GM19438 (cell line): Measurements from ENCODE around the gene ZSWIM4.

ENCODE experiments used
- ATAC-seq: cut with Tn5 transposase; IDR thresholded peaks from one replicate; pipeline ENCODE4 v1.9.1; 2021; ENCODE audit warnings: low read depth; ENCODE audit not compliant: unreplicated experiment

ZSWIM4 gene

DNA sequence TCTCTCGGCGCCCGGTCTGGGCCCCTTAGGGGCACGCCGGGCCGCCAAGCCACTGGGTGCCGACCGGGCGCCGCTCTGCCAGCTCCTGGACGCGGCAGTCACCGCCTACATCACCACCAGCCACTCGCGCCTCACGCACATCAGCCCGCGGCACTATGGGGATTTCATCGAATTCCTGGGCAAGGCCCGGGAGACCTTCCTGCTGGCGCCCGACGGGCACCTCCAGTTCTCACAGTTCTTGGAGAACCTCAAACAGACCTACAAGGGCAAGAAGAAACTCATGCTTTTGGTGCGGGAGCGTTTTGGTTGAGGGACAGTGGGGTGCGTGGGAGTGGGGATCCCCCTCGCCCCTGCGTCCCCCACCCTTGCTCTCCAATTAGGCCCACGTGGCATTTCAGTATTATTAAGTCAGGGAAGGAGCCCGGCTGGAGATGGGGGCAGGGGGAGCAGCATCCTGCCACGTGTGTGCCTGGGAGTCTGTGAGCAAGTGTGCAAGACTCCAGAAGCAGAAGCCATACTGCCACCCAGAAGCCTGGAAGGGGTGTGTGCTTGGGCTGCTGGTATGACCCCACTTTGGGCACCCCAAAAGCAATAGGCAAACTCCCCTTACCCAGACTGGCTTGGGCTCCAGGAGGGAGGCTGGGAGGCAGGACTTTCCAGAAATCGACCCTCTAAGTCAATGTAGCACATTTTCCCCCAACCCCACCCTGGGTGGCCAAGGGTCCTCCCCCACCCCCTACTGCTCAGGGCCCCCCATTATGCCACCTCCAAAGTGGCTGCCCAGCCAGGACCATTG lies 35.7 kb downstream of the ZSWIM4 start:
- no peak for ATAC-seq

DNA sequence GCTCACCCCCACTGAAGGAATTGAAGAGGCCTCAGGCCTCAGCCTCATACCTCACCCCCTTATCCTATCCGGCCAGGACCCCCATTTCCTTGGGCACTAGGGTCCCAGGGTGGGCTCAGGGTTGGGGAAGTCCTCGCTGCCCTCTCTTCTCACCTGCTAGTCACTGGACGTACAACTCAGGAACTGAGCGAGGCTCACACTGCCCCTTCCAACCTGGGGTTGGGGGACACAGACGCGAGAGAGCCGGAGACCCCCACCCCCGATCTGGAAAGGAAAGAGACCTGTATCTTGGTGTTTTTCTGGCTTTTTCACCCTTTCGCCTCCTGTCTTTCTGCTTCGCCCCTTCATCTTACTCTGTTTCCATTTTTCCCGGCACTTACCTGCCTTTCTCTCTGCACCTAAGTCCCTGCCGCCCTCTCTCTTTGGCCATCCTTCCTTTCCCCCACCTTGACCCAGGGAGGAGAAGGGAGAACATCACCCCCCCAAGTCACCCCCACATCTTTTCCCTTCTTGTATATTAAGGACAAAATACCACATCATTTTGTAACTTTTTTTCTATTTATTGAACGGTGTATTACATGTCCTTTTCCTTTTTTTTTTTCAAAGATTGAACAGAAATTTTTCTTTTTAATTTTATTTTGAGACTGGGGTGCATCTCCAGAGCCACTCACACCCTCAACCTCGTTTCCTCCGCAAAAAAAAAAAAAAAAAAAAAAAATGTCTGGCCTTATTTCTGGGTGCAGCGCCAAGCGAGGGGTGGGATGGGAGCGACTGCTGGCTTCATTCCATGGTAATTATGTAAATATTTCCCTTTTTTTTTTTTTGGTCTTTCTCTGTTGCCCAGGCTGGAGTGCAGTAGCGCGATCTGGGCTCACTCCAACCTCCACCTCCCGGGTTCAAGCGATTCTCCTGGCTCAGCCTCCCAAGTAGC lies 36.6 kb downstream of the ZSWIM4 start:
- no peak for ATAC-seq

DNA sequence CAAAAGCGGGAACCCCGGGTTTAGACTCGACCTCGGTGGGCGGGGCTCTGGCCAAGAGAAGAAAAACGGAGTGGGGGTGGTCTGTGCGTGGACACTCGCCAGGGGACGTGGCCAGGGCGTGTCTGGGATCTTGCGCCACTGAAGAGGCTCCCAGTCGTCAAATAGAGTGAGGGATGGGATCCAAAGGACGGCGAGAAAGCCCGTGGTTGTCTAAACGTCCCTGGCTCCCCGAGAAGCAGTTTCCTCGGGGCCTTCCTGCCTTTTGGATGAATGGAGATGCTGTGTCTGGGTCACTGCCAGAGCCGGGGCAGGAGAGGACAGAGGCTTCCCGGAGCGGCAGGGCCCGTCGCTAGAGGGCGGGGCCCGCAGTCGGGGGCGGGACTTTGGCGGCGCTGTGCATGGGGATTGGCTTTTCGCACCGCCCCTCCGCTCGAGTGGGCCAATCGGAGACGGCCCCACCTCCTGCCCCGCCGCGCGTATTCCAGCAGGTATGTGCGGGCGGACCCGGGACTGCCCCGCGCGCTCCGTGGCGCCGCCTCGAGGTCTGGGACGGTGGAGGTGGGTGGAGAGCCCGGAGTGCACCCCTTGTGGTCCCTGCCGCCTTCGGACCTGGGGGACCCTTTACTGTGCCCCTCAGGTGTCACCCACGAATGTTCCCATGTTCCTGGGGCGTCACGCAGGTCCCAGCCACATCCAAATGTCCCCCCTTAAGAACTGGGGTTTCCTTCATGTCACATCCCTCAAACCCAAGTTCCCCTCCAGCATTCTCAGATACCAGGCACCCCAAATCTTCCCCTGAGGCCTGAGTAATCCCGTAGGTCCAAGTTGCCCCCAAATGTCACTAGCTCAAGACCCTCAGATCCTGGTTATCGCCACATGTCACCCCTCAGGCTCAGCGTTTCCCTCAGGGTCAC lies 38.3 kb downstream of the ZSWIM4 start:
- peak; percentile 69 for ATAC-seq

DNA sequence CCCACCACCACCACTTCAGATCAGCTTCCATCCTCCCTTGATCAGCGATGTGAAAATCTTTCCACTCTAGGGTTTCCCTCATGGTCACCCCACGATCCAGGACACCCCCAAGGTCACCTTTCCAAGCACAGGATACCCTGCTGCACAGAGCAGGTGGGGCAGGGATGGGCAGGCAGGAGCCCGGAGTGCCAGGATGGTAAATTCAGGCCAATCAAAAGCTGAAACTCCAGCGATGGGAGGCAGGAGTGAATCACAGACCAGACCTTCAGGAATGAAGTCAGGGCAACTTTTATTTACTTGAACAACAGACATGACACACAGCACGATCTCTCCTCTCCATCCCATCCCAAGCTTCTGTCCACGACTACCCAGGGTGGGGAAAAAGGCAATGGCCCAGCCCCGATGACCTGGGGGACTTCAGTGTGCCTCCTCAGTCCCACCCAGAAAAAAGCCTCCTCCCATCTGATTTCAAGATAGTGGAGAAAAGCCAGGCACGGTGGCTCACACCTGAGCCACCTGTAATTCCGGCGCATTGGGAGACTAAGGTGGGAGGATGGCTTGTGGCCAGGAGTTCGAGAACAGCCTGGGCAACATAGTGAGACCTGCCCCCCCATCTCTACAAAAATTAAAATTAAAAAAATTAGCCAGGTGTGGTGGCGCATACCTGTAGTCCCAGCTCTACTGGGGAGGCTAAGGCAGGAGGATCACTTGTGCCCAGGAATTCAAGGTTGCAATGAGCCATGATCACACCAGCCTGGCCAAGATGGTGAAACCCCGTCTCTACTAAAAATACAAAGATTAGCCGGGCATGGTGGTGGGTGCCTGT lies 39.2 kb downstream of the ZSWIM4 start:
- ATAC-seq: no peak

DNA sequence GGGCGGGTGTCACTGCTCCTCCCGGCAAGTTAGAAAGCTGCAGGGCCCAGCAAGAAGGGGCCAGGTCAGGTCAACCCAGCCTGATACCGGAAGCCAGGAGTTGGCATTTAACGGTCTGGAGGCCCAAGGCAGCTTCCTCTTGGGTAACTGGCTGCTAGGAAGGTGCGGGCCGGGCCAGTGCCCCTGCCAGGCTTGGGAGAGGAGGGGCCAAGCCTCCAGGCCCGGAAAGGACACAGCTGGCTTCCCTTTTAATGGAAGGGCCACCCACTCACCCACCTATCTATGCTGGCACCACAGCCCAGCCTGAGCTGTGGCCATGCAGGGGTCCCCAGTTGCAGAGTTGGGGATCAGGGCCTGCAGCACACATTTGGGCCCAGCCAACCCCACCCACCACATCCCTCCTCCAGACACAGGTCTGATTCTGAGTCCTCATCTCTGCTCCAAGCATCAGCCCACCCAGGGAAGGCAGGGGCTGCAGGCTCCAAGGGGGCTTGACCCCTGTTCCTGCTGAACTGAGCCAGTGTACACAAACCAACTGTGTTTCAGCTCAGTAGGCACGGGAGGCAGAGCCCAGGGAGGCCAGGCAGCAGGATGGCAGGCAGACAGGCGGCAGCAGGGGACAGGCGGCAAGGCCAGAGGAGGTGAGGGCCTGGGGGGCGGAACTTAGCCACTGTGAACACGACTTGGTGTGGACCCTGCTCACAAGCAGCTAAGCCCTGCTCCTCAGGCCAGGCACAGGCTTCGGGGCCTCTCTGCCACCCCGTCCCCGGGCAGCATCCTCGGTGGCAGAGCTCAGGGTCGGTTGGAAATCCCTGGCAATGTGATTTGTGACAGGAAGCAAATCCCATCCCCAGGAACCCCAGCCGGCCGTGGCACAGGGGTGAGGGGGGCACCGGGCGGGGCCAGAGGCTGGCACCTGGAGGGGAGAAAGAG lies 40.8 kb downstream of the ZSWIM4 start:
- no peak for ATAC-seq

DNA sequence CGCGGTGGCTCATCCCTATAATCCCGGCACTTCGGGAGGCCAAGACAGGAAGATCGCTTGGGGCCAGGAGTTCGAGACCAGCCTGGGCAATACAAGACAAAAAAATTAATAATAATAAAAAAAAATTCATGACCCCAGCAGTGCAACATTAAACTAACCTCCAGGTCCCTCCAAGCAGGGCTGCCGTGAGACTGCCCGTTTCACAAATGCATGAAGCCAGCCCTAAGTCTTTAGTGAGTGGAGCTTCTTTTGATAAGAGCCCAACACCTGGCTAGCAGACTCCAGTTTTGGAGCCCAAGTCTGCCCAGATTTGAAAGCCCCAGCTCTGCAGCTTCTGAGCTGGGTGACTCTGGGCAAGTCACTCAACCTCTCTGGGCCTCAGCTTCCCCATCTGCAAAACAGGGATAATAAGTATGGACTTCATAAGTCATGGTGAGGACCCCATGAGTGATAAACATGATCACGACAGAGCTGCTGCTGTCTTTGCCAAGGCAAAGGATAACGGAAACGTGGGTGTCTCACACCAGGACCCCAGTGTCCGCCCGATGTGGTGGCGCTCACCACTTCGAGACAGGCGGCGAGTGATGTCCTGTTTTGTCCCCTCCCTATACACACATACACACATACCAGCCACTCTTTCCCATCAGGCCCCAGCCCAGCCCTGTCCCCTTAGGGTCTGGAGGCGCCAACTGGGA lies 43.3 kb downstream of the ZSWIM4 start:
- no peak for ATAC-seq

DNA sequence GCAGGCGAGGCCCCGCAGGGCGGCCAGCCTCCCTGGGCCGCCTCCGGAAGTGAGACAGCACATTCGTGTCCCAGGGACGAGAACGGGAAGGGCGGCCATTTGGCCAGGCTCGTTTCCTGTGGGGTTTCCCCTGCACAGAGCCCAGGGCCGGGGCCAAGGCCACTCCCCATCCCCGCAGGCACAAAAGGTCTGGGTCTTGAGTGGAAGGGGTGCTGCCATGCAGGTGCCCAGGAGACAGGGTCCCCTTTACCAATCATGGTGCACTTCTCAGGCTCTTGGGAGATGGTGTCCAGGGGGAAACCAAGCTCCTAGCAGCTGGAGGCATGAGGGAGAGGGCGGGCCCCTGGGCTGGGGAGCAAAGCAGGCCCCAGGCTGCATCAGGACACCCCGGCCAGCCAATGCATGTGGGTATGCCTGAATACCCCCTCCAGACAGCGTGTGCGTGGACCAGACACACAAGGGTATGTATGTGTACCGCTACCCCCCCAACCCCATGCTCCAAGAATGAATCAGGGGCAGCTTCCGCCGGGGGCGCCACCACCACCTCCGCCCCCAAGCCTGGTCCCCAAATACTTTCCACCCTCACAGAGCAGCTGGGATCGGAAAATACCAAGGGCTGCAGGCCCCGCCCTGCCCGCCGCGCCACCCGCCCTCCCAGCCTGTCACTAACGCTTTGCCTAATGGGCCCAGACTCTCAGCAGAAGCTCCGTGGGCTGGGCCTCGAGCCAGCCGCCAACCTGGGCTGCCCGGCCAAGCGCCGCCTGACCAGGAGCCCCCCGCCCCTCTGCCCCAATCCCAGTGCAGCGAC lies 44.1 kb downstream of the ZSWIM4 start:
- peak; percentile 49 for ATAC-seq

DNA sequence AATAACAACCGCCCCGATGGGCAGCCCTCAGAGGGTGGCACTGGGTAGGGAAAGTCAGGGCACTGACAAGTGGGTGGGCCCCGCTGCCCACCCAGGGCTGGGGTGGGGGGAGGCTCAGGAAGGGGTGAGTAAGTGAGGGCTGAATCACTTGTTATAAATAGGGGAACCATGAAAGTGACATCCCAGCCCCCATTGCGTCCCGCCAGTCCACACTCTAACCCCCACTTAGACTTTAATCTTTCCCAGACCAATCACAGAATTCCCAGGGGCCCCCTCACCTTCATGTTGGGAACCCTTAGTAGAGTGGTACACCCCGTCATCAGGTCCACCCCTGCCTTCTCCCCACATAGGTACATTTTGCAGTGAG lies 44.7 kb downstream of the ZSWIM4 start:
- no peak for ATAC-seq

DNA sequence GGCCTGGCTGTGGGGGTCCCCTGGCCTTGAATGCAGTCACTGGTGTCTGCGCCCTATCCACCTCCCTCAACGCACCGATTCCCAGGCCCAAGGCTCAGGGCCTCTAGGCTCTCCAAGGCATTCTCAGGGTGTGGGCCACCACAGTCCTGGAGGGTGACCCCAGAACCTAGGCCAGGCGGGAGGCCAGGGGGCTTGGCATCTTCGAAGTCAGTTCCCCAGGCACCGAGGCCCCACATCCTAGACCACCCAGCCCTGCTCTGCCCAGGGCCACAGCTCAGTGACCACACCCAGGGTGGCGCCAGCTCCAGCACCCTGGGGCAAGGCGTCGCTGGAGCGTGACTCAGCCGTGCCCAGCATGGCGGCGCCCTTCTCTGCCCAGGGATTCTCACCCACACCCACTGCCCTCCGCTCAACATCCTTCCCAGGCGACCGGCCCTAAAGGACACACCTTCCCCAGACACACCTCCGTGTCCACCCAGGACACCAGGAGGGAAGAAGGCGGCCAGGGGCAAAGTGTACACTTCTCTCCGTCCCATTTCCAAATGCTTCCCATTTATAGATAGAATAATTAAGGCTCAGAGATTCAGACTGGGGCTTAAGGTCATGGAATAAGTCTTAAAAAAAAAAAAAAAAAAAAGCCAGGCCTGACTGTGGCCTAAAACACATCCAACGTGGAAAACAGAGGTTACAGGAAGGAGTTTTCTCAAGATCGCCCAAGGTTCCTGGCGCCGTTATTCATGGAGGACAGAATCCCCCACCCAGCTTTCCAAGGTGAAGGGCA lies 45.3 kb downstream of the ZSWIM4 start:
- ATAC-seq: no peak

DNA sequence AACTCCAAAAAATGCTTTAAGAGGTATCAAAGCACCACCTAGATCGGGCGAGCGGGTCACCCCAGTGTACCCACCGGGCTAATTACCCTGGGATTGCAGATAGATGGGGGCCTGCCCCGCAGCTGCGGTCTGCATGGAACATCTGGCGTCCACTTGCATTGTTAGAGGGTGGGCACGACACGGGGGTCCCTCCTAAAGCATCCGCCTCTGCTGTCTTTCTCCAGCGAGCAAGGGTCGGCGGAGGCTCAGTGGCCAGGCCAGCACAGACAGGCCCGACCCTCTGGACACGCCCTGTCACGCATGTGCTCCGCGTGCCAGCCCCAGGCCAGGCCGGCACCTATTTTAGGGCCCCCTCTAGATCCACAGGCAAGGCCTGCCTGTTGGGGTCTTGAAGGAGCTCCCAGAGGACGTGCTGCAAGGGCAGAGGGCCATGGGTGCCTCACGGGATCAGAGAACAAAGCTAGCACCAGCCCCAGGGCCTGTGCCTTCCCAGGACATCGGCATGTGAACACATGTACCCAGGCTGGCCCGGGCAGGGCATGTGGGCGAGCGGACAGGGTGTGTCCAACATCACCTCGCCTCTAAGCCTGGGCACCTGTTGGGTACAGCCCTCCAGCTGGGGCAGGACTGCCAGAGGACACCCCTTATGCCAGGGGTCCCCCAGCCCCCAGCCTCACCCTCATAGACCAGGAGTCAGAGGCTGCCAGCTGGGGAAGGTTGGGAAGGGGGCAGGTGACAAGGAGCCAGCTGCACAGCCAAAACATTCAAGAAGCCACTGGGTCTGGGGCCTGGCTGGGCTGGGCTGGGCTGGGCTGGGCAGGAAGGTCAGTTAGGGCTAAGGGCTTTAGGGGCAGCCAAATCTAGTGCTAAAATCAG lies 46.1 kb downstream of the ZSWIM4 start:
- no peak for ATAC-seq

DNA sequence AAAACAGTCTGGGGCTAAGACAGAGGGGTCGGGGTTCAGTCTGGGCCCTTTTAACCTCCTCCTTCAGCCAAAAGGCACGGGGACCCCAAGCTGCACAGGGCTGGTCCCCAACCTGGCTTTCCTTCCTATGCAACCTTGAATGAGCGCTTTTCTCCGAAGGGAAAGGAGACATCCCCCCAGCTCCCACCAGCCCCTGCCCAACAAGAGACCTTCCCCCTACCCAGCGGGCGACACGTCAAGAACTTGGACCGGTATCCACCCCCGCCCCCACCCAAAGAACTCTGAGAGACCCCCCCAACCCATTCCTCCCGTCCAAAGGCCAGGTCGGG lies 46.7 kb downstream of the ZSWIM4 start:
- ATAC-seq: no peak

DNA sequence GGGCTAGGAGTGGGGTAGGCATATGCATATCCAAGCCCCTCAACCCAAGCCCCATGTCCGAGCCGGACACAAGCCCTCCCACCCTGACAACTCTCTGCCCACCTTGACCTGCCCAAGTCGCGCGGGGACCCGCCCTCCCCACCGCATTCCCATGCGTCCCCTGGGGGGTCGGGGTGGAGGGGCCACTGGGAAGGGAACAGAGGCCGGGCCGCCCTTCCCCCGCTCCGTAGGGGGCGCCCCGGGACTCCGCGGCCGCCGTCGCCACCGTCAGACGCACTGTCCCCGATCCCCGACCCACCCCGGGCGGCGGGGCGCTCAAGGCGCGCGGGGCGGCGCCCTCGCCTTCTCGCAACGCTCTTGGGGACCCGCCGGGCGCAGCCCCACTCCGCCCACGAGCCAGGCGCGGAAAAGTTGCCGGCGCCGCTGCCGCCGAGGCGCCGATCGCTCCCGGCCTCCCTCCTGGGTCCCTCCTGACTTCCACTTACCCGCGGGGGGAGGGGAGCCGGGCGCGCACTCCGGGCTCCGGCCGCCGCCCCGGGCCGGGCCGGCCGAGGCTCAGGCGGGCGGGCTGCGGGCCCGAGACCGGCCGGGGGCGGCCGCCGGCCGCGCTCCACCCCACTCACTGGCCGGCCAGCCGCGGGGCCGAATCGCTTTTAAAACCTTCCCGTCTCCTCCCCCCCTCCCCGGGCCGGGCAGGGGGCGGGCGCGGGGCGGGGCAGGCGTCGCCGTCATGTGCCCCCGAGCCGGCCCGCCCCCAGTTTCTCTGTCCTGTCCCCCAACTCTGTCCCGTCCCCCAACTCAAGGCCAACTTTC lies 47.3 kb downstream of the ZSWIM4 start:
- no peak for ATAC-seq

DNA sequence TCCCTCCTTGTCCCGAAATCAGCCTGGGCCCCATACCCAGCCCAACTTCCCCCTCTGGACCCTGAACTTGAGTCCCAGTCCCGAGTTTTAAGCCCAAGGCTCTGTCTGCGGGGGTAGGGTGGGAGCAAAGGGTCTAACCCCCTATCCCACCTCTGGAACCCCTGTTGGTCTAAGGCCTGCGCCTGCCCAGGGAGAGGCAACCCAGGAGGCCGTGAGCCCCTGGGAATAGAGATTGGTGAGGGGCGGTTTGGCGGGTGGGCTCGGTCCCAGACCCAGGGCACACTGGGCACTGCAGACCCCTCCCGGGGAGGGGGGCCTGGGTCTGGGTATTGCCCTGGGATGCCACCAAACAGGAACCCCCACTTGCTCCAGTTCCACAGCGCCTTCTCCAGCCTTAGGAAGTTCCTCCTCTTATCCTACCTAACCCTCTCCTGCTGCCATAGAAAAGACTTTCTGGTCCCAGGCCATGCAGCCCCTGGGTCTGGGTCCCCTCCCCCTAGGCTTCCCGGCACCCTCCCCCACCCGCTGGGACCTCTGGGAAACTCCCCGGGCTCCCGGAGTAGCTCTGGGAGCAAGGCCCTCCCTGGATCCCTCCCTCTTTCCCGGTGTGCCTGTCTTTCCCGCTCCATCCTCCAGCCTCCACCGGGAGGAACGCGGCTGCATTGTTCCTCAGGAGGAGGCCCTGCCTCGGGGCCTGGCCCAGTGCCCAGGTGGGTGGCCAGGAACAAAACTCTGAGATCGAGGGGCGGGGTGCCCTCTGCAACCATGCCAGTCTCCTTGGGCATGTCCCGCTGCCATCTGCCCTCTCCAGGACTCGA lies 48.1 kb downstream of the ZSWIM4 start:
- ATAC-seq: no peak

DNA sequence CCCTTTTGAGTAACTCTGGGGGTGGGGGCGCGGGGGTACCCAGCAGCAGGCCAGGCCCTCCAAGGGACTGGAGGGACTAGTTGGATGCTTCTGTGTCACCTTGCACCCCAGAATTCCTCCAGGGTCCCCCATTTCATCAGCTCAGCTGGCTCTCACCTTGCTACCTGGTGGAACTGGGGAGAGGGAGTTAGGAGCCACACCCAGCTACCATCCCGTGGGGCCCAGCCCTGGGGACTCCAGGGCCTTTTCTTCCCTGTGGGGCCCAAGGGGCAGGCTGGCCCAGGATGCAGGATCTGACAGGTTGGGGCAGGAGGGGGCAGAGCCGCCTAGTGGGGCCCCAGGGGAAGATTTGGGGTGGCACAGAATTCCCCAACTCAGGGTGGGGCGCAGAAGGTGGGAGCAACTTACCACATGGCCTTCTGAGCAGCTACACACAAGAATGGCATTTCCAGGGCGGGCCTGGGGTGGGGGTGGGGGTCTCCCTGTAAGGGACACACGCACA lies 48.9 kb downstream of the ZSWIM4 start:
- no peak for ATAC-seq
